WI38 (cell line): ENCODE results near the gene DPYD.

ENCODE experiments used
- H3K4me3 ChIP-seq: 2 replicates; pipeline ENCODE4 v1.5.1; 2011; ENCODE audit warnings: low read depth, mild to moderate bottlenecking, control low read depth, low read length
- TF ChIP-seq, protein P1 (sequence below): IDR thresholded peaks from 2 replicates; pipeline ENCODE4 v1.5.1; 2012; ENCODE audit warnings: low read depth, mild to moderate bottlenecking, control low read depth, low read length

DPYD gene

DNA sequence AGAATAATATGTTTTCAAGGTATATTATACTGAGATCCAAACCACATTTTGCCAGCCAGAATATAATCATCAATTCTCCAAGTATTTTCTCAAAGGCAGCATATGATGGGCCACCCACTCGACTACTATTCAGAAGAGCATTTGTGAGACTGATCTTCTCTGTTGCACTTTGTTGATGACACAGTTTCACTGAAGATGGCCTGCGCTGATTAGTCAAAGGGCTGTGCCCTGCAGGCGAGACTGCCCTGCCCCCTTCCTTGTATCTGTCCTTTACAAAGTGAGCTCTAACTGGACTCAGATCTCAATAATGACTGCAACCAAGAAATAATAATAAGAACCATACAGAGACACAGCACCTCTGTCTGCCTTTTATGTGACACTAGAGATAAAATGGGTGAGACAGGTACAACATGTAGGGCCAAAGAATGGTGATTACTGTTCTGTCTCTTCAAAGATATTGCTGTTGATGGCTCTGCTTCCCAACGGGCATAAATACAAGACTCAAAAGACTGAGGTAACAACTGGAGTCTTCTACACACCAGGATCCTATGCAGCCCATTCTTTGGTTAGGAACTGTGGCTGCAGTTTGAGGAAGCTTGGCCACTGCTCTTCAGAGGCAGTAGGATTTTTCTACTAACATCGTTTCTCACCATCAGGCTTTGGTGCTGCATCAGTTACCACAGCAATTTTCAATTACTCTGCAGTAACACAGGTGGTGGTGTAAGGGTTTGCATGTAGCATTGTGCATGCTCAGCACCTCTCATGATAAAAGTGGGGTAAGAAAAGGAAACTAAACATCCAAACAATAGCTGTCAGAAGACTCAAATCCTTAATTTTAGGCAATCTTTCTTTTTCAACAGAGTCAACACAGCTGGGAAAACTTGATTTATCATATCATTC lies 718.1 kb downstream of the DPYD start:
- no peak overlapping the region for H3K4me3 ChIP-seq
- TF ChIP-seq, protein P1, sequence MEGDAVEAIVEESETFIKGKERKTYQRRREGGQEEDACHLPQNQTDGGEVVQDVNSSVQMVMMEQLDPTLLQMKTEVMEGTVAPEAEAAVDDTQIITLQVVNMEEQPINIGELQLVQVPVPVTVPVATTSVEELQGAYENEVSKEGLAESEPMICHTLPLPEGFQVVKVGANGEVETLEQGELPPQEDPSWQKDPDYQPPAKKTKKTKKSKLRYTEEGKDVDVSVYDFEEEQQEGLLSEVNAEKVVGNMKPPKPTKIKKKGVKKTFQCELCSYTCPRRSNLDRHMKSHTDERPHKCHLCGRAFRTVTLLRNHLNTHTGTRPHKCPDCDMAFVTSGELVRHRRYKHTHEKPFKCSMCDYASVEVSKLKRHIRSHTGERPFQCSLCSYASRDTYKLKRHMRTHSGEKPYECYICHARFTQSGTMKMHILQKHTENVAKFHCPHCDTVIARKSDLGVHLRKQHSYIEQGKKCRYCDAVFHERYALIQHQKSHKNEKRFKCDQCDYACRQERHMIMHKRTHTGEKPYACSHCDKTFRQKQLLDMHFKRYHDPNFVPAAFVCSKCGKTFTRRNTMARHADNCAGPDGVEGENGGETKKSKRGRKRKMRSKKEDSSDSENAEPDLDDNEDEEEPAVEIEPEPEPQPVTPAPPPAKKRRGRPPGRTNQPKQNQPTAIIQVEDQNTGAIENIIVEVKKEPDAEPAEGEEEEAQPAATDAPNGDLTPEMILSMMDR = no peak

DNA sequence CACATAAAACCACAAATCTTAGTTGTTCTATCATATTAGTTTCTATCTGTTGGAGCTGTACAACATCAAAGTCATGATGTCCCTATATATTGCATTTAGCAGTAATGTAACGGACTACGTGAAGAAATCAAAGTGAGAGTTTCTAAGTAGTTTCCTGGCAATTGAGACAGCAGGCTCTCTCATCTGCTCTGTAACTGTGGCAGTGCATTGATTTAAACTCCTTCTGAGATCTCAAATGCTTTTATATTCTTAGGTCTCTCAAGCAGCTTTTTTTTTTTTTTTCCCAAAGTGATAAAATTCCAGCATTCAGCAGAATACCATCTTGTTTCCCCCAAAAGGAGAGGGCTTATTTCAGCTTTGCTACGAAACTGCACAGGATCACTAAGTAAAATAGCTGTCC lies 719.2 kb downstream of the DPYD start:
- TF ChIP-seq, protein P1 = no peak
- H3K4me3 ChIP-seq = no peak overlapping the region

DNA sequence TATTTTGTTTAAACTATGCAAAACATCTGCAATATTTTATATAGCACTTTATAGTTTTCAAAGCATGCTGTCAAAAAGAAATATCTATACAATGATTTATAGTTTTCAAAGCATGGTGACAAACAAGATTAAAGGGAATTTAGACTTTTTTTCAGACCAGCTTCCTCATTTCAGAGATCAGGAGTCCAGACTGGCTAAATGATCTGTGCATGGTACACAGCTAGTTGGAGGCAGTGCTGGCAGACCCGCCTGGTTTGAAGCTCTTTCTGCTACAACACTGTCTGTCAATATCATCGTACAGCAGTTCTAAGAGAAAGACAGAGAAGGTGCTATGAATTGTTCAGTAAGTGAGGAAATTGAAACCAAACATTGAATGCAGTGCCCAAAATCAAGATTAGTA lies 720.2 kb downstream of the DPYD start:
- no peak overlapping the region for H3K4me3 ChIP-seq
- TF ChIP-seq, protein P1 = no peak

DNA sequence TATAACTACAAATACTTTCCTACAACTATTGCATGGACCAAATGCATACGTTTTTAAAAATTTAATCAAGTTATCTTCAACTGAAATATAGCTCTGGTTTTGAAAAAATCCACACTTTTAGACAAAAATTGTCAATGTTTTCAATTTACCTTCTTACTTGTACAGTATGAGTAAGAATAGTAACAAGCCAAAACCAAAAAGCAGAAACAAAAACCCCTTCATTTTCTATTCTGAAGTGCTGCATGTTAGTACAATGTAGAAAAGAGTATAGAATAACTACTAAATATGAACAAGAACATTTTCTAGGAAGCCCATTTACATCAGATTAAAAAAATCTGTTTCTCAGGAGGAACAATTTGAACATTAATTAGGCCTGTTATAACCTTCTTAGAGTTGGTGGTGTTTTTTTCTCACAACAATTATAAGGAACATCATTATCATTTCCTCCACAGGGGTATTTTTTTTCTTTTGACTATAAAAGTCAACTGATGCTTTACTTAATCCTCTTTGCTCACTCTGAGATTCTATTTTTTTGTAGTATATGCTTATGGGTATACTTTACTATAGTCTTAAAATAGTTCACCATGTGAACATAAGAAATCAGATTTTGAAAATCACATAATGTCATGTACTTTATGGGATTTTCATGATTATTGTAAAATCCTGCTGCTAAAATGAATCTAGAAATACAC lies 723.9 kb downstream of the DPYD start:
- TF ChIP-seq, protein P1 = no peak
- H3K4me3 ChIP-seq = no peak overlapping the region

DNA sequence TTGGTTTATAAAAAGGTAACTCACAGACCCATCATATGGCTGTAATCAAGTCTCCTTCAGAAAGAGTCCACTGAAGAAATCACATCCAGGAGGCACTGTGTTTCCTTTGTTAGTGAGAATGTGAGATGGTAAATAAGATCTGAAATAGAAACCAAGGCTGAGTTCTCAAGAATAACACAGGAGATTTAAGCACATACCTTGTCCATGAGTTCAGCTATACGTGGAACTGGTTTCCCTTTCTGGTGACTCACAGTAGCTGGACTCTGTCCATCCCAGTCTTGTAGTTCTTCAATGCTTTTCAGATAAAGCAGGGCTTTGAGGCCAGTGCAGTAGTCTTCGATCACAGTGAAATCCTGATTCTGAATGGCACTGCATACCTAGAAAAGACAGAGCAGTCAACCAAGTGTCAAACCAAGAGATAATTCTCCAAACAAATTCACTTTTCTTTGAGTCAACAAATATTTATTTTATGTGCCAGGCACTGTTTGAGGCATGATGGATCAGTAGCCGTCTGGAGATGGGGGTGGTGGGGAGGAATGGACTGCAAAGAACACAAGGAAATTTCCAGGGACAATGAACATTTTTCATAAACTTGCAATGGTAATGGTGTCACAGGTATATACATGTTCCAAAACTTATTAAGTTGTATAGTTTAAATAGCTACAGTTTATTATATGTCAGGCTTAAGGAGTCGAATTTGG lies 727.8 kb downstream of the DPYD start:
- peak overlapping the region; percentile 13 for H3K4me3 ChIP-seq
- TF ChIP-seq, protein P1 = no peak

DNA sequence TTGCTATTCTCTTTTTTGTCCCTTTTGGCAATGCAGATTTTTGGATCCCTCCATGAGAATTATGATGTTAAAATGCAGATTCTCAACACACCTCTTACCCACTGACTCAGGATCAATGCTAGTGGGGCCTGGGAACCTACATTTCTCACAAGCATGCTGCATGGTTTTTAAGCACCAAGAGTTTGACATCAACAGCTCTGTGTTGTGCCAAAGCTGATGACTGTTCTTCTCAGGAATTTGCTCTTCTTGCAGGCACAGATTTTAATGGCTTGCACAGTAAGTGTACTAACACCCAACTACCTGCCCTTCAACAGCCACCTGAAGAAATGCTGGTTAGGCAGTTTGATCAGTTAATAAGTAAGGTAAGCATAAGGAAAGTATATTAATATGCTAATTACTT lies 730.5 kb downstream of the DPYD start:
- H3K4me3 ChIP-seq = no peak overlapping the region
- TF ChIP-seq, protein P1 = no peak
